ENCODE data around the gene LAPTM5. TPM values are rescaled to one million over a fixed set of nuclear protein-coding genes. Genes with fewer than 3 reads are reported as not detected.

Gene LAPTM5
- total and polyA plus RNA-seq, 10 of the 15 experiments (the other 5 are each of a cell fraction or from before 2014, with no cell fraction given), result 24.1 to 1,034 (median 687) TPM

GRCh38 chr1:30787266-30787665 is 29.7 kb upstream of the LAPTM5 start:
- TF ChIP-seq, protein P1, sequence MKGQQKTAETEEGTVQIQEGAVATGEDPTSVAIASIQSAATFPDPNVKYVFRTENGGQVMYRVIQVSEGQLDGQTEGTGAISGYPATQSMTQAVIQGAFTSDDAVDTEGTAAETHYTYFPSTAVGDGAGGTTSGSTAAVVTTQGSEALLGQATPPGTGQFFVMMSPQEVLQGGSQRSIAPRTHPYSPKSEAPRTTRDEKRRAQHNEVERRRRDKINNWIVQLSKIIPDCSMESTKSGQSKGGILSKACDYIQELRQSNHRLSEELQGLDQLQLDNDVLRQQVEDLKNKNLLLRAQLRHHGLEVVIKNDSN (IDR thresholded peaks at IDR 0.05; ENCODE audit: borderline replicate concordance, extremely low read length, insufficient read depth, low read depth, low read length), result no peak
- TF ChIP-seq WRNIP1 (IDR thresholded peaks at IDR 0.05; ENCODE audit: borderline replicate concordance, low read depth, low read length), result no peak
- no peak for TF ChIP-seq KLF5 (IDR thresholded peaks at IDR 0.05; ENCODE audit: partially characterized antibody)
- TF ChIP-seq BMI1 (IDR thresholded peaks at IDR 0.05; ENCODE audit: borderline replicate concordance), result no peak
- TF ChIP-seq RFX5 (IDR thresholded peaks at IDR 0.05; ENCODE audit: low read depth, low read length), result no peak
- TF ChIP-seq BRCA1 (IDR thresholded peaks at IDR 0.05; ENCODE audit: low read depth, low read length), result no peak
- TF ChIP-seq SIX5 (IDR thresholded peaks at IDR 0.05; ENCODE audit: low read depth, low read length, severe bottlenecking), result no peak
- no peak for TF ChIP-seq E2F8 (IDR thresholded peaks at IDR 0.05; ENCODE audit: low read depth, partially characterized antibody)
- TF ChIP-seq ZSCAN29 (IDR thresholded peaks at IDR 0.05), result no peak
- TF ChIP-seq SREBF1 (IDR thresholded peaks at IDR 0.05; ENCODE audit: low read length), result no peak
- TF ChIP-seq, protein P2, sequence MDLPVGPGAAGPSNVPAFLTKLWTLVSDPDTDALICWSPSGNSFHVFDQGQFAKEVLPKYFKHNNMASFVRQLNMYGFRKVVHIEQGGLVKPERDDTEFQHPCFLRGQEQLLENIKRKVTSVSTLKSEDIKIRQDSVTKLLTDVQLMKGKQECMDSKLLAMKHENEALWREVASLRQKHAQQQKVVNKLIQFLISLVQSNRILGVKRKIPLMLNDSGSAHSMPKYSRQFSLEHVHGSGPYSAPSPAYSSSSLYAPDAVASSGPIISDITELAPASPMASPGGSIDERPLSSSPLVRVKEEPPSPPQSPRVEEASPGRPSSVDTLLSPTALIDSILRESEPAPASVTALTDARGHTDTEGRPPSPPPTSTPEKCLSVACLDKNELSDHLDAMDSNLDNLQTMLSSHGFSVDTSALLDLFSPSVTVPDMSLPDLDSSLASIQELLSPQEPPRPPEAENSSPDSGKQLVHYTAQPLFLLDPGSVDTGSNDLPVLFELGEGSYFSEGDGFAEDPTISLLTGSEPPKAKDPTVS (IDR thresholded peaks at IDR 0.05; ENCODE audit: low read depth, low read length), result no peak
- TF ChIP-seq TBL1XR1 (IDR thresholded peaks at IDR 0.05; ENCODE audit: low read depth, low read length), result no peak
- TF ChIP-seq GABPA (IDR thresholded peaks at IDR 0.05; ENCODE audit: low read depth), result no peak
- TF ChIP-seq ETV6 (conservative IDR thresholded peaks at IDR 0.05 in 1 of 2, IDR thresholded peaks at IDR 0.05 in 1 of 2; ENCODE audit: borderline replicate concordance in 1 of 2, low read depth in 1 of 2), result no peak
- TF ChIP-seq TCF7 (IDR thresholded peaks at IDR 0.05; ENCODE audit: borderline replicate concordance), result no peak
- no peak for TF ChIP-seq NRF1 (conservative IDR thresholded peaks at IDR 0.05; ENCODE audit: low read depth, low read length)
- no peaks in the 10 kb centered on the region; a peak in 1 of 4 replicates for H3K27me3 ChIP-seq (replicated peaks in 1 of 2; ENCODE audit: control insufficient read depth in 2 of 2, insufficient read depth in 2 of 2, low read length in 1 of 2)
- intact Hi-C loops (cut with micrococcal nuclease; ENCODE audit: unreplicated experiment), result no loop called here
- ATAC-seq, result no peak
- H4K20me1 ChIP-seq (ENCODE audit: control insufficient read depth, insufficient read depth), result no peaks in the 10 kb centered on the region
- H3K9ac ChIP-seq (ENCODE audit: control insufficient read depth, insufficient read depth, low read length), result no peak overlapping the region
- no peaks in the 10 kb centered on the region for H3K9me3 ChIP-seq (replicated peaks; ENCODE audit: control insufficient read depth, insufficient read depth, low read length)
- FAIRE-seq, result no peak
- no peaks in the 10 kb centered on the region for H3K36me3 ChIP-seq (ENCODE audit: control insufficient read depth in 2 of 2, insufficient read depth in 2 of 2, low read length in 1 of 2)
- in situ Hi-C loops (cut with MboI), result no loop called here
- H3K4me3 ChIP-seq, result no peak overlapping the region
- SMC1A ChIA-PET (ENCODE audit: uncharacterized antibody, unreplicated experiment), result interaction anchor here (1.3 kb wide), 1 partner anchor 124 kb away, joined by 4 read pairs; no protein-coding TSS in a partner anchor
- RAD21 ChIA-PET (ENCODE audit: unreplicated experiment), result interaction anchor here (1.5 to 1.6 kb wide), 2 partner anchors 8 to 124 kb away, joined by 3 to 4 read pairs; no protein-coding TSS in a partner anchor
- 33% methylated on average over 5 of the region's 5 CpGs for WGBS (ENCODE audit: insufficient coverage, insufficient replicate concordance, low lambda C conversion rate, missing lambda C conversion rate)
- H3K4me1 ChIP-seq (ENCODE audit: control insufficient read depth, insufficient read depth, low read length), result peaks cover 11% of the 10 kb centered on the region
- H2AFZ ChIP-seq (ENCODE audit: control insufficient read depth, low read depth, low read length), result no peak overlapping the region
- H3K27ac ChIP-seq (ENCODE audit: control insufficient read depth, insufficient read depth), result no peak overlapping the region
- BruUV-seq (replicated peaks), result no TSS peak
- POLR2A ChIA-PET, result no interaction called here
- CTCF ChIA-PET, result interaction anchor here (1.3 to 11.7 kb wide), 3 partner anchors 15 to 123 kb away, joined by 5 to 516 read pairs (median 78); no protein-coding TSS in a partner anchor
- no peak for DNase-seq (ENCODE audit: low read depth, low spot score)
- no peak overlapping the region for H3K4me2 ChIP-seq (ENCODE audit: control insufficient read depth, insufficient read depth)
- H3K79me2 ChIP-seq (ENCODE audit: control insufficient read depth, insufficient read depth, low read length), result no peaks in the 10 kb centered on the region

All from GM12878 (cell line).